ENCODE results near the gene COL4A2.

Gene COL4A2

GRCh38 chr13:110455444-110455843 is 148.4 kb downstream of the COL4A2 start:
- DNase-seq (ENCODE audit: low read depth): no peak

DNA sequence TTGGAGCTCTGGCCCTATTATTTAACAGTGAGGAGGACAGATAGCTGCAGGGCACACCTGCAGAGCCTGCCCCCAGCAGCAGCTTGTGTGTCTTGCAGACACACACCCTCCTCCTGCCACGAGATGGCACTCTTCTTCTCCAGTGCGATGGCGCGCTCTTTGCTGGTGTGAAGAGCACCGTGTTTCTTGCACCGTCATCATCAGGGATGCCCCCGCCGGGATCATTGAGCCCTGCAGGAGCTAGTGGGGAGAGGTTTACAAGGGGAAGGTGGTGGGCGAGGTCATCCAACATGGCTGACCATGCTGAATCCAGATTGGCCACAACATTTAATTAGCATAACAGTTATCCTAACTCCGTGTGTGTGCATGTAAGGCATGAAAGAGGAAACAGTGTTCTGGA is 148.9 kb downstream of the COL4A2 start:
- peak; percentile 37 for DNase-seq (ENCODE audit: low read depth)

- no peak for DNase-seq (ENCODE audit: low read depth)
Measured at GRCh38 chr13:110456550-110456949, 149.5 kb downstream of the COL4A2 start.

GRCh38 chr13:110457361-110457760 is 150.3 kb downstream of the COL4A2 start:
- DNase-seq (ENCODE audit: low read depth): no peak

DNA sequence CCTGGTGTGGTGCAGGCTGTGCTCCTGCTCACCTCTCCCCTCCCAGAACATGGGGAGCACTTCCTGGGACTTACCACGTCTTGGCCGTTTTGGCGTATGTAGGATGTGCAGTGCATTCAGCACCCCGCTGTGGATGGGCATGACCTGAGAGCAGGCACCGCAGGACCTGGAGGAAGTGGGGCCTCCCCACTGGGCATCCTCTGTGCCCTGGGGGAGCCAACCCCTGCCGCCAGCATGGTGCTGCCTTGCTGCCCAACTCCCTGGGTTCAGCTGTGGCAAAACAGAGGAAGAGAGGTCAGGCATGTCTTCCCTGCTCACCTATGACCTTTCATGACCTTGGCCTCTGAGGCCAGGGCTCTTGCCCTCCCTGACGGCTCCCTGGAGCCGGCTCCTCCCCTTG is 150.9 kb downstream of the COL4A2 start:
- DNase-seq (ENCODE audit: low read depth): no peak

GRCh38 chr13:110458594-110459365 is 151.7 kb downstream of the COL4A2 start:
- DNase-seq (ENCODE audit: low read depth): no peak

DNA sequence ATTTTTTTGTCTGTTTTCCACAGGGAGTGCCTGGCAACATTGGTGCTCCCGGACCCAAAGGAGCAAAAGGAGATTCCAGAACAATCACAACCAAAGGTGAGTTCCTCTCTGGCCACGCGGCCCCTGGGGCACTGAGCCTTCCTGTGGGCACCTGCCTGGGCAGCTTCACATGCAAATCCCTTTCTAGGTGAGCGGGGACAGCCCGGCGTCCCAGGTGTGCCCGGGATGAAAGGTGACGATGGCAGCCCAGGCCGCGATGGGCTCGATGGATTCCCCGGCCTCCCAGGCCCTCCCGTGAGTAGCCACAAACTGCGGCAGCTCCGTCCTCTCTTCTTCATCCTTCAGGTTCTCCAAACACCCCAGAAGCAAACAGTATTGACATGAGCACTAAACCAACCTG is 155.0 kb downstream of the COL4A2 start:
- no peak for DNase-seq (ENCODE audit: low read depth)

- no peak for DNase-seq (ENCODE audit: low read depth)
Measured at GRCh38 chr13:110463156-110463555, 156.1 kb downstream of the COL4A2 start.

GRCh38 chr13:110463871-110464510 is 156.9 kb downstream of the COL4A2 start:
- DNase-seq (ENCODE audit: low read depth): no peak

- no peak for DNase-seq (ENCODE audit: low read depth)
Measured at GRCh38 chr13:110464556-110465333, 157.7 kb downstream of the COL4A2 start.

GRCh38 chr13:110465696-110466095 is 158.6 kb downstream of the COL4A2 start:
- no peak for DNase-seq (ENCODE audit: low read depth)

DNA sequence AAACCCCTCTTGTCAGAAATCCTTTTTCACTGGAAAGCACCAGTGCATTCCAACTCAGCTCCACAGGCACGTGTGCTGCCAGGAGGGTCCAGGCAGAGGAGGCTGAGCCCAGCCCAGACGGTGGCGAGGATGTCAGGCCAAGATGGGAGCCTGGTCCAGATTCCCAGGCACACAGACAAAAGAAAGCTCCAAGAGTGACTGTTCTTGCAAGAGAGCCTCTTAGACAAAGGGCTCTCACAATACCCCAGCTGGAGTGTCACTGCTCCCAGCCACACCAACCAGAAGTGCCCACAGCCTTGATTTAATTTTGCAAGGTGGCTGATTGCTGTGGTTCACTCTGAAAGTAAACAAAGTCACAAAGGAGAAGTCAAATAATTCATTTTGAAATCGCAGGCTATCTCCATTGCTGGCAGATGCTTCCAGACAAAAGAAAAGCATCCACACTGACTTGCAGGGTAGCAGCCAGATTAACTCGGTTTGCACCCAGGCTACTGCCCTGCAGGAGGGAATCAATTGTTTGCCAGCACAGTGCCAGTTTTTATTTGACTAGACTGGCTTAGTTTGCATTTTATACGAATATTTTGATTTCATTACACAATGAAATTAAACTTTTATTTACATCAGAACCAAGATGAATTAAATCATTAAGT is 159.3 kb downstream of the COL4A2 start:
- DNase-seq (ENCODE audit: low read depth): no peak

- DNase-seq (ENCODE audit: low read depth): no peak
Measured at GRCh38 chr13:110467516-110468110, 160.5 kb downstream of the COL4A2 start.

DNA sequence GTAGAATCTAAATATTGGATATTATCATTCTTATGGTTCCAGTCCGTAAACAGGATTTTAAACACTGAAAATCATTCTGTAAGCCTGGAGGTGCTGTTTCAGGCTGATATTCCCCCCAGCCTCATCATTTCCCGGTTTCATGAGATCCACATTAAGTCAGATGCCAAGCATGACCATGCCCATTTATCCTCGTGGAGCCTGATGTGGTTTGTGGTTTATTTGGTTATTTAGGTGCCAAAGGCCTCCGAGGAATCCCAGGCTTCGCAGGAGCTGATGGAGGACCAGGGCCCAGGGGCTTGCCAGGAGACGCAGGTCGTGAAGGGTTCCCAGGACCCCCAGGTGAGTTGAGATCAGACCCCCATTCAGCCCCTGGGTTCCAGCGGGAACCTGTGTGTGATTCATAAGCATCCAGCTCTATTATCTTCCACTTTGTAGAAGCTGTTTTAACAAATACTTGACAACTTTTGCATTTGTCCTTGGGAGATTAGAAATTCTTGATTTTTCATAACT is 162.0 kb downstream of the COL4A2 start:
- no peak for DNase-seq (ENCODE audit: low read depth)

DNA sequence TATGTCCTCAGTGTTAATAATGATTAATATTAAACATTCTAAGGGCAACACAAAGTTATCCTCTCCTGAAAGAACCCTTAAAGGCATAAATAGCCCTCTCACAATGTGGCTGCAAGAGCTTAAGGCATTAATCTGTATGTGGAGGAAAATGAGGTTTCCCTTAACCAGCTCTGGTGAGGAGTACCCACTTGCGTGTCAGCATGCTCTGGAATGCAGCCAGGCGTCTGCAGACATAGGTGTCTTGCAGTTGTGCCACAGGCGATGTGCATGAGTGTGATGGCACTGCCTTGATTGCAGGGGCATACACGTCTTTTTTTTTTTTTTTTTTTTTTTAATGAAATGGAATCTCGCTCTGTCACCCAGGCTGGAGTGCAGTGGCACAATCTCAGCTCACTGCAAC is 162.5 kb downstream of the COL4A2 start:
- no peak for DNase-seq (ENCODE audit: low read depth)

DNA sequence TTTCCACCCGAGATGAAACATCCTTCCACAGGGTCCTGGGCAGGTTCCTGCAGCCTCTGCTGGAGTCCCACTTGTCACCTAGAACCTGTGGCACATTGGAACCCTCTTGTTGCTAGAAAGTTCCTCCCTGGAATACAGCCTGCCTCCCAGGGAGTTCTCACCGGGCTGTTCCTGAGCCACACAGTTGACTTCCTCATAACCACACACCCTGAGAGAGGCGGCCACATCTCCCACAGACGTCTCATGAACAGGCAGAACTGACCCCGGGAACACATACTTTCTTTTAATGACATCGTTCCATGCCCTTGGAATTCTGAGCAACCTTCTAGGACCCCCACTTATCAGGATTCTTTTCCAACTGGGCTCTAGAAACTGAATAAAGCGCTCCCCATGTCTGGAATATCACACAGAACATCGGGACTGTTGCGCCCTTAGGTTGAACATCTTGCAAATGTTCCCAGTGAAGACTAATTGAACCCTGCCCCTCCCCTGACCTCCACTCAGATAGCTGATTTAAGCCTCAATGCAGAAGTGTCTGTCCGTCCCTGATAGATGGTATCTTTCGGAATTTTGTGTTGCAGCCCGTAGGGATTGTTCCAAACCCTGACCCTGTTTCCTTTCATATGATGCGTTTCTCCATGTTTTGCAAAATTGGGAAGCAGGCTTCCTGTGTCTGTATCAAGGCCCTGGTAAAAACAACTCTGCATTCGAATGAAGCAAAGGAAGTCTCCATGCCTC is 163.4 kb downstream of the COL4A2 start:
- no peak for DNase-seq (ENCODE audit: low read depth)

- no peak for DNase-seq (ENCODE audit: low read depth)
Measured at GRCh38 chr13:110471156-110471832, 164.2 kb downstream of the COL4A2 start.

DNA sequence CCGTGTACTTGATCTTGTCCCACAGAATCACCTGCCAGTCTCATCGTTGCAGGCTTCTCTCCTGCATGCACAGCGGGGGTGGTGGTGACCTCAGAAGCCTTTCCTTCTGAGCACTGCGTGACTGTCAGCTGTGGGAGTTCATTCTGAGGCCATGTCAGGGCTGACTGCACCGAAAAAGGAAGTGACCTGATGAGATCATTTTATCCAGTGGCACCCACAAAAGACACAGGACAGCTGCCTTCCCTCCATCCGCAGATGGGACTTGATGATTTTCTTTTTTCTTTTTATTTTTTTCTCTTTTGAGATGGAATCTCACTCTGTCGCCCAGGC is 164.7 kb downstream of the COL4A2 start:
- no peak for DNase-seq (ENCODE audit: low read depth)

DNA sequence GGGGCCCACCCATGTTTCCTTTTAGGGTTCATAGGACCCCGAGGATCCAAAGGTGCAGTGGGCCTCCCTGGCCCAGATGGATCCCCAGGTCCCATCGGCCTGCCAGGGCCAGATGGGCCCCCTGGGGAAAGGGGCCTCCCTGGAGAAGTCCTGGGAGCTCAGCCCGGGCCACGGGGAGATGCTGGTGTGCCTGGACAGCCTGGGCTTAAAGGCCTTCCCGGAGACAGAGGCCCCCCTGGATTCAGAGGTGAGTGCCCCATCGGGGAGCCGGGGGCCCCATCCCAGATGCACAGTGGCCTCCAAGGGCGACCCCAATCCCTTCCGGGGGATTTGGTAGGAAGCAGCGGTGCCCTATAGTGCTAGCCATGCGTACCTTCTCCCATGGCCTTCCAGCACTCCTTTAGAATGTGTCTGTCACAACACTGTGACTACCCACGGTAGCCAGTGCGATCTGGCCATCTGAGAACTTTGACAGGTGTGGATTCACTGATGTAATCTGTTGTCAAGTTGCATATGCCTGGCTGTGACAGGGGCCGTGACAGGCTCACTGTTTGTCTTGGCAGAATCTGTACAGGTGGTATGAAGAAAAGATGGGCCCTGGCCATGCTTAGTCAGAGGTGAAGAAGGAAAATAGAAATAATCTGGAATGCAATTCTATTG is 165.9 kb downstream of the COL4A2 start:
- no peak for DNase-seq (ENCODE audit: low read depth)

DNA sequence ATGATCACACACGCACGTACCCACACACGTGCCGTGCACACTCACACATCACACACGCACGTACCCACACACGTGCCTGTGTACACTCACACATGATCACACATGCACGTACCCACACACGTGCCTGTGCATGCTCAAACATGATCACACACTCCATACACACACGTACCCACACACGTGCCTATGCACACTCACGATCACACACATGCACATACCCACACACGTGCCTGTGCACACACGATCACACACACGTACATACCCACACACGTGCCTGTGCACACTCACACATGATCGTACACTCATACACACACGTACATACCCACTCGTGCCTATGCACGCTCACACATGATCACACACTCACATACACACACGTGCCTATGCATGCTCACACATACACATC is 167.6 kb downstream of the COL4A2 start:
- DNase-seq (ENCODE audit: low read depth): no peak
